ENCODE results near the gene KCTD17.

KCTD17 gene

DNA sequence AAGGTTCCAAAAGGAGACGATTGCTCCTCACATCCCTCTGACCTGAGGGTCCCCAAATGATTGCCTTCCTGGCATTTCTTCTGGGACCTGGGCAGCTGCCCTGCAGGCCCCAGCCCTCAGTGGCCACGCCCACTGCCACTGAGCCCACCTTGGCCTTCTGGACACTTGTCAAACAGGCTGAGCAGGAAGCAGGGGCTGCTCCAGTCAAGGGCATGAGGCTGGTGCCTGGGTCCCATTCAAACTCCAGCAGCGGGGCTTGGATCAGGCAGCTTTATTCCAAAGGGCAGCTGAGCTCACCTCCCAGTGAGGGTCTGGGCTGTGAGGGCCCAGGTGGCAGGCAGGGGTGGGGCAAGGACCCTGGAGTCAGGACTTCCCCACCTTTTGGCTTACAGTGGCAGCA, 13.6 kb downstream of the KCTD17 start:
- Histone ChIP-seq H3K27ac (no peak overlapping the region), H3K36me3 (no peaks in the 10 kb centered on the region), H3K4me1 (ENCODE audit: control insufficient read depth in 1 of 2, insufficient read depth in 1 of 2, low read depth in 1 of 2, low read length in 1 of 2) (no peaks in the 10 kb centered on the region), H3K9me3 (no peaks in the 10 kb centered on the region), H3K4me3 (ENCODE audit: low read depth in 1 of 2, low read length in 1 of 2) (no peak overlapping the region), H3K27me3 (peaks cover 39% of the 10 kb centered on the region)
- TF ChIP-seq, protein P1, sequence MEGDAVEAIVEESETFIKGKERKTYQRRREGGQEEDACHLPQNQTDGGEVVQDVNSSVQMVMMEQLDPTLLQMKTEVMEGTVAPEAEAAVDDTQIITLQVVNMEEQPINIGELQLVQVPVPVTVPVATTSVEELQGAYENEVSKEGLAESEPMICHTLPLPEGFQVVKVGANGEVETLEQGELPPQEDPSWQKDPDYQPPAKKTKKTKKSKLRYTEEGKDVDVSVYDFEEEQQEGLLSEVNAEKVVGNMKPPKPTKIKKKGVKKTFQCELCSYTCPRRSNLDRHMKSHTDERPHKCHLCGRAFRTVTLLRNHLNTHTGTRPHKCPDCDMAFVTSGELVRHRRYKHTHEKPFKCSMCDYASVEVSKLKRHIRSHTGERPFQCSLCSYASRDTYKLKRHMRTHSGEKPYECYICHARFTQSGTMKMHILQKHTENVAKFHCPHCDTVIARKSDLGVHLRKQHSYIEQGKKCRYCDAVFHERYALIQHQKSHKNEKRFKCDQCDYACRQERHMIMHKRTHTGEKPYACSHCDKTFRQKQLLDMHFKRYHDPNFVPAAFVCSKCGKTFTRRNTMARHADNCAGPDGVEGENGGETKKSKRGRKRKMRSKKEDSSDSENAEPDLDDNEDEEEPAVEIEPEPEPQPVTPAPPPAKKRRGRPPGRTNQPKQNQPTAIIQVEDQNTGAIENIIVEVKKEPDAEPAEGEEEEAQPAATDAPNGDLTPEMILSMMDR (IDR thresholded peaks at IDR 0.05) = no peak

DNA sequence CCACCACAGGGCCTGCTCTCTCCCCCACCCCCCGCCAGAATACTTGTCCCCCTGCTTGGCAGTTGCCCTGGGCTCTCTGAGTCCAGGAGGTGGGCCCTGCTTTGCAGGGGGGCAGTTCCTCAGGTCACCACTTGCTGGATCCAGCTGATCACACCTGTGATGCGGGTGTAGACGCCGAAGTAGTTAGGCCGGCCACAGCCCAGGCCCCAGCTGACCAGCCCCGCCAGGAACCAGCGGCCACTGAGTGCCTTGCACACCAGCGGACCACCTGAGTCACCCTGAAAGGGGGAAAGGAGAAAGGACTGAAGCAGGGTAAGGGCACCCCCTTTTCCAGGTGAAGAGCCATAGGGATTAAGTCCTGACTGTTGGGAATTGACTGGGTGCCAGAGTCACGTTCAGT, 14.4 kb downstream of the KCTD17 start:
- Histone ChIP-seq H3K4me3 (ENCODE audit: low read depth in 1 of 2, low read length in 1 of 2) (no peak overlapping the region), H3K4me1 (ENCODE audit: control insufficient read depth in 1 of 2, insufficient read depth in 1 of 2, low read depth in 1 of 2, low read length in 1 of 2) (no peaks in the 10 kb centered on the region), H3K9me3 (no peaks in the 10 kb centered on the region), H3K27ac (no peak overlapping the region), H3K36me3 (no peaks in the 10 kb centered on the region), H3K27me3 (peaks cover 47% of the 10 kb centered on the region)
- TF ChIP-seq, protein P1 (IDR thresholded peaks at IDR 0.05) = no peak

DNA sequence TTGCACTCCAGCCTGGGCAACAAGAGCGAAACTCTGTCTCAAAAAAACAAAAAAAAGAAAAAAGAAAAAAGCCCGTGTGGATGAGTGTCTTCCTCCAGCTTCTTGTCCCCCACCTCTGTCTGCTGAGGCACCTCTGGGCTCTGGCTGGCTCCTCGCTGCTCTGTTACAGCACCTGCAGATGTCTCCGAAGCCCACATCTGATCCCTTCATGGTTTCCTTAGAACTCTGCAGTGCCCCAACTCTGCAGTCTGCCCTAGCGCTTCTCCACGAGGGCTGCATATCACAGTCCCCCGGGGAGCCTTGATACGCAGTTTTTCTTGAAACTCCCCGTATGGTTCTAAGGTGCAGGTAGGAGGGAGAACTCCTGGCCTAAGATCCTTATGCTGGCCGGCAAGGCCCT, 15.9 kb downstream of the KCTD17 start:
- Histone ChIP-seq H3K4me1 (ENCODE audit: control insufficient read depth in 1 of 2, insufficient read depth in 1 of 2, low read depth in 1 of 2, low read length in 1 of 2) (no peaks in the 10 kb centered on the region), H3K27me3 (peaks cover 55% of the 10 kb centered on the region), H3K9me3 (no peaks in the 10 kb centered on the region), H3K4me3 (ENCODE audit: low read depth in 1 of 2, low read length in 1 of 2) (no peak overlapping the region), H3K36me3 (no peaks in the 10 kb centered on the region), H3K27ac (no peak overlapping the region)
- TF ChIP-seq, protein P1 (IDR thresholded peaks at IDR 0.05) = no peak

DNA sequence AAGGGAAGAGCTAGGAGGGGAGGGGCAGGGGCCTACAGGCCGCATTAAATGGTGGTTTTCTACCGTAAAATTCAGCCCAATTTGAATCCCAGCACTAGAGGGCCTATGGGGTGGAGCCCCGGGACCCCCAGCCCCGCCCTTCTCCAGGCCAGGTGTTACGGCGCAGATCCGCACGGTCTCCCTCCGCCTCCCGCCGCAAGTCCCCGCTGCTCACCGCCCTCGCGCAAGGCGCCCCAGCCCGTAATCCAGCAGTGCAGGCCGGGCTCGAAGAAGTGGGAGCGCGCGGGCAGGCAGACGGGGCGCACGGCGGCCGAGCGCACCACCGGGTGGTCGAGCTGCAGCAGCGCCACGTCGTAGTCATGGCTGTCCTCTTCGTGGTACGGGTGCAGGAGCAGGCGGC, 17.3 kb downstream of the KCTD17 start:
- no peaks in the 10 kb centered on the region for H3K36me3 ChIP-seq
- H3K4me1 ChIP-seq (ENCODE audit: control insufficient read depth in 1 of 2, insufficient read depth in 1 of 2, low read depth in 1 of 2, low read length in 1 of 2) = no peaks in the 10 kb centered on the region
- no peaks in the 10 kb centered on the region for H3K9me3 ChIP-seq
- TF ChIP-seq, protein P1 (IDR thresholded peaks at IDR 0.05) = no peak
- no peak overlapping the region for H3K4me3 ChIP-seq (ENCODE audit: low read depth in 1 of 2, low read length in 1 of 2)
- H3K27me3 ChIP-seq = peaks cover 55% of the 10 kb centered on the region
- no peak overlapping the region for H3K27ac ChIP-seq

DNA sequence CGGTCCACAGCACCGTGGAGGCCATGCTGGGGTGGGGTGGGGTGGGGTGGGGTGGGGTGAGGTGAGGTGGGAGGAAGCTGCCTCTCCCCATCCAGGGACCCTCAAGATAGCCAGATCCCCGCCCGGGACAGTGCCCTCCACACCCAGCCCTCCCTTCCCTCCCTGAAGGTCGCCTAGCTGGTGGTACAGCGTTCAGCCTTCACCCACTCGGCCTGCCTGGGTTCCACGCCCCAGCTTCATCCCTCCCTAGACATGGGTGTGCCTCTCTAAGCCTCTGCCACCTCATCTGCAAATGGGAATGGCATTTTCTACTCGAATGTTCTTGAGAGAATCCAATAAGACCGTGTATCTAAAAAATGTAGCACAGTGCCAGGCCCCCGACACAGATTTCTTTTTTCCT, 17.8 kb downstream of the KCTD17 start:
- H3K27ac ChIP-seq = no peak overlapping the region
- H3K27me3 ChIP-seq = peaks cover 57% of the 10 kb centered on the region
- no peaks in the 10 kb centered on the region for H3K4me1 ChIP-seq (ENCODE audit: control insufficient read depth in 1 of 2, insufficient read depth in 1 of 2, low read depth in 1 of 2, low read length in 1 of 2)
- TF ChIP-seq, protein P1 (IDR thresholded peaks at IDR 0.05) = no peak
- no peak overlapping the region for H3K4me3 ChIP-seq (ENCODE audit: low read depth in 1 of 2, low read length in 1 of 2)
- no peaks in the 10 kb centered on the region for H3K9me3 ChIP-seq
- H3K36me3 ChIP-seq = no peaks in the 10 kb centered on the region

DNA sequence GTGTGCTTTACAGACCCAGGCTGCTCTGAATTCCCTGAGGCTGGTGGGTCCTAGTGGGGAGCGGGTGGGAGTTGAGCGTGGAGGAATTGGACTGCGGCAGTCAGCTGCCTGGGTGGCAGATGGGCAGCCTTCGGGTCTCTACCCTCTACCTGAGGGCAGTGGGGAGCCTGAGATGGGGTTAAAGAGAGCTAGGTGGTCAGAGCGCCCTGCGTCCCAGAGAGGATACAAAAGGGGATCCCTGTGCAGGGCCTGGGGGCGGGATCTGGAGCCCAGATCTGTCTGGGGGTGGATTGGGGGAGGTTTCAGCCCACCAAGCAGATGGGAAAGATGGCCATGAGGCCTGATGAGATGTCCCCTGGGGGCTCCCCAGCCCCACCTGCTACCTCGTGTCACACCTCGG, 18.2 kb downstream of the KCTD17 start:
- no peak overlapping the region for H3K4me3 ChIP-seq (ENCODE audit: low read depth in 1 of 2, low read length in 1 of 2)
- no peaks in the 10 kb centered on the region for H3K36me3 ChIP-seq
- H3K27ac ChIP-seq = no peak overlapping the region
- H3K4me1 ChIP-seq (ENCODE audit: control insufficient read depth in 1 of 2, insufficient read depth in 1 of 2, low read depth in 1 of 2, low read length in 1 of 2) = no peaks in the 10 kb centered on the region
- H3K9me3 ChIP-seq = no peaks in the 10 kb centered on the region
- TF ChIP-seq, protein P1 (IDR thresholded peaks at IDR 0.05) = no peak
- H3K27me3 ChIP-seq = peaks cover 61% of the 10 kb centered on the region
